Esophagus squamous epithelium (tissue), 5 donors: Measurements from ENCODE around the gene CREBL2. TPM values are rescaled to one million over a fixed set of nuclear protein-coding genes. Genes with fewer than 3 reads are reported as not detected.
"Not testable (repeated sequence)": the region's sequence is repeated elsewhere in the genome, so short reads cannot be mapped to it uniquely, and the experiment has no call there.

Experiments
- DNase-seq: peaks from one replicate; lab custom pipeline; 2025; lab: John Stamatoyannopoulos, UW
- H3K27ac ChIP-seq, 4 donors: fragments of 200-600 bp; sonication (generic); one replicate each; pipeline ENCODE4 v1.5.1; 2016 to 2019; ENCODE audit warnings: mild to moderate bottlenecking in 1 of 4
- H3K27me3 ChIP-seq, 4 donors: fragments of 200-600 bp; sonication (generic); 1 replicate in 3 of 4; 2 replicates in 1 of 4; pipeline versions ENCODE4 v1.5.1 to v1.6.0; 2017 to 2021; ENCODE audit warnings: antibody characterized with exemption in 1 of 4
- H3K36me3 ChIP-seq, 3 donors: fragments of 200-600 bp; sonication (generic); one replicate each; pipeline ENCODE4 v1.5.1; 2016 to 2019
- H3K4me1 ChIP-seq, 3 donors: fragments of 200-600 bp; sonication (generic); one replicate each; pipeline ENCODE4 v1.5.1; 2017 to 2019
- H3K4me3 ChIP-seq, 4 donors: fragments of 200-600 bp; sonication (generic); 1 replicate in 3 of 4; 2 replicates in 1 of 4; pipeline ENCODE4 v1.5.1; 2016 to 2019; ENCODE audit warnings: mild to moderate bottlenecking in 2 of 4, moderate library complexity in 1 of 4
- H3K9me3 ChIP-seq, 3 donors: fragments of 200-600 bp; sonication (generic); one replicate each; pipeline ENCODE4 v1.5.1; 2016 to 2019
- POLR2A ChIP-seq, 4 donors: fragments of 450-650 bp; IDR thresholded peaks; one replicate each; pipeline ENCODE4 v1.6.1; 2017; ENCODE audit warnings: antibody characterized with exemption in 4 of 4, mild to moderate bottlenecking in 4 of 4, moderate library complexity in 3 of 4
- WGBS, 2 donors: methylation state at CpG; one replicate each; pipeline ENCODE4 v1.1.5; 2018; 5-methylcytosine and 5-hydroxymethylcytosine counted together
- intact Hi-C: fragments of 100-400 bp; cut with DNase I; formaldehyde crosslinking; loops from one replicate; pipeline ENCODE4 v1.15.0; 2022
- total RNA-seq, 4 donors: library from RNA; depleted of rRNA; stranded (reverse); fragments of >200 nt; gene quantifications; one replicate each; pipeline ENCODE4 v1.1.0, GENCODE V29; 2016
- TF ChIP-seq, protein P1 (sequence below), 6 experiments: fragments of 450-650 bp in 4 of 6; fragments of 200-600 bp in 2 of 6; sonication (generic) in 2 of 6; IDR thresholded peaks; one replicate each; pipeline ENCODE4 v1.5.1; 2016 to 2019; ENCODE audit warnings: antibody characterized with exemption in 6 of 6, mild to moderate bottlenecking in 4 of 6, moderate library complexity in 4 of 6
- donor health status: DM: yes; HTN: yes; CAD: no.

Gene CREBL2
- total RNA-seq, 4 donors from 2014 or later, result 9.4 to 30.7 (median 17.3) TPM

DNA sequence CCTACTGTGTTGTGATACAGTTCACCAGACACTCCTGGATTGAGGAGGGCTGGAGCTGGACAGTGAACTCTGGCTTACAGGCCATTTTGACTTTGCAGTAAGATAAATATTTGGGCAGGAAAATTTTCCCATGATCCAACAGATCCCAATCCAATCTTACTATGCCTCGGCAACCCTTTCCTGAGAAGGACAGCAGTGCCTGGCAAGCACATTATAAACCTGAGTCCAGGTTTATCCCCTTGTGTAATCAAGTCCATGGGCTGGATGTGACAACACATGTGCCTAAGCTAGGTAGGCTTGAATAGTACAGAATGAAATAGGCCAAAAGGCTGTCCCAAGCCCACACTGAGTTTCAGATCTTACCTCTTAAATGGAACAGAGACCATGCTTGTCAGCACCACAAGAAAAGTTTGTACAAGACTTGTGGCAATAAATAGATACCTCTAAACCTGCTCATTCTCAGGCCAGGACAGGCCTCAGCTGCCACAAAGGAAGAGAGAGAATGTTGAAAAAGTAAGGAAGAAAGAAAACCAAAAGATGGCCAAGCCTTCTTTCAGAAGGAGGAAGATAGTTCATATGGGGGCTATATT is 34.9 kb downstream of the CREBL2 start:
- intact Hi-C loops, result no loop called here
- no peaks in the 10 kb centered on the region for H3K27me3 ChIP-seq
- no peak overlapping the region for H3K27ac ChIP-seq
- no peak for TF ChIP-seq POLR2A (IDR thresholded peaks at IDR 0.05)
- TF ChIP-seq, protein P1, sequence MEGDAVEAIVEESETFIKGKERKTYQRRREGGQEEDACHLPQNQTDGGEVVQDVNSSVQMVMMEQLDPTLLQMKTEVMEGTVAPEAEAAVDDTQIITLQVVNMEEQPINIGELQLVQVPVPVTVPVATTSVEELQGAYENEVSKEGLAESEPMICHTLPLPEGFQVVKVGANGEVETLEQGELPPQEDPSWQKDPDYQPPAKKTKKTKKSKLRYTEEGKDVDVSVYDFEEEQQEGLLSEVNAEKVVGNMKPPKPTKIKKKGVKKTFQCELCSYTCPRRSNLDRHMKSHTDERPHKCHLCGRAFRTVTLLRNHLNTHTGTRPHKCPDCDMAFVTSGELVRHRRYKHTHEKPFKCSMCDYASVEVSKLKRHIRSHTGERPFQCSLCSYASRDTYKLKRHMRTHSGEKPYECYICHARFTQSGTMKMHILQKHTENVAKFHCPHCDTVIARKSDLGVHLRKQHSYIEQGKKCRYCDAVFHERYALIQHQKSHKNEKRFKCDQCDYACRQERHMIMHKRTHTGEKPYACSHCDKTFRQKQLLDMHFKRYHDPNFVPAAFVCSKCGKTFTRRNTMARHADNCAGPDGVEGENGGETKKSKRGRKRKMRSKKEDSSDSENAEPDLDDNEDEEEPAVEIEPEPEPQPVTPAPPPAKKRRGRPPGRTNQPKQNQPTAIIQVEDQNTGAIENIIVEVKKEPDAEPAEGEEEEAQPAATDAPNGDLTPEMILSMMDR (IDR thresholded peaks at IDR 0.05), result no peak
- 100% methylated on average over 1 of the region's 1 CpG for WGBS, 2 donors
- no peaks in the 10 kb centered on the region for H3K4me1 ChIP-seq
- no peak overlapping the region for H3K4me3 ChIP-seq
- H3K36me3 ChIP-seq, result peaks cover 0 to 26% (median 12%) of the 10 kb centered on the region in 3 donors
- DNase-seq, result no peak
- H3K9me3 ChIP-seq, result peaks cover 0 to 30% (median 24%) of the 10 kb centered on the region in 3 donors

DNA sequence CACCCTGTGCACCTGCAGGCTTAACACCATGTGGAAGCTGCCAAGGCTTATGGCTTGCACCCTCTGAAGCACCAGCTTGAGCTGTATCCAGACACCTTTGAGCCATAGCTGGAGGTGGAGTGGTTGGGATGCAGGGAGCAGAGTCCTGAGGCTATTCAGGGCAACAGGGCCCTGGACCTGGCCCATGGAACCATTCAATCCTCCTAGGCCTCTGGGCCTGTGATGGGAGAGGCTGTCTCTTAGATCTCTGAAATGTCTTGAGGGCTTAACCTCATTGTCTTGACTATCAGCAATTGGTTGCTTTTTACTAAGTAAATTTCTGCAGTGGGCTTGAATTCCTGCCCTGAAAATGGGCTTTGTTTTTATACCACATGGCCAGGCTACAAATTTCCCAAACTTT is 36.6 kb downstream of the CREBL2 start:
- Histone ChIP-seq H3K27ac (no peak overlapping the region), H3K9me3 (peaks cover 0 to 30% (median 24%) of the 10 kb centered on the region in 3 donors), H3K4me3 (no peak overlapping the region), H3K36me3 (peaks cover 0 to 9% (median 0%) of the 10 kb centered on the region in 3 donors), H3K27me3 (no peaks in the 10 kb centered on the region), H3K4me1 (no peaks in the 10 kb centered on the region)
- no peak for DNase-seq
- TF ChIP-seq, protein P1 (IDR thresholded peaks at IDR 0.05), result no peak
- TF ChIP-seq POLR2A (IDR thresholded peaks at IDR 0.05), result no peak
- intact Hi-C loops, result no loop called here

DNA sequence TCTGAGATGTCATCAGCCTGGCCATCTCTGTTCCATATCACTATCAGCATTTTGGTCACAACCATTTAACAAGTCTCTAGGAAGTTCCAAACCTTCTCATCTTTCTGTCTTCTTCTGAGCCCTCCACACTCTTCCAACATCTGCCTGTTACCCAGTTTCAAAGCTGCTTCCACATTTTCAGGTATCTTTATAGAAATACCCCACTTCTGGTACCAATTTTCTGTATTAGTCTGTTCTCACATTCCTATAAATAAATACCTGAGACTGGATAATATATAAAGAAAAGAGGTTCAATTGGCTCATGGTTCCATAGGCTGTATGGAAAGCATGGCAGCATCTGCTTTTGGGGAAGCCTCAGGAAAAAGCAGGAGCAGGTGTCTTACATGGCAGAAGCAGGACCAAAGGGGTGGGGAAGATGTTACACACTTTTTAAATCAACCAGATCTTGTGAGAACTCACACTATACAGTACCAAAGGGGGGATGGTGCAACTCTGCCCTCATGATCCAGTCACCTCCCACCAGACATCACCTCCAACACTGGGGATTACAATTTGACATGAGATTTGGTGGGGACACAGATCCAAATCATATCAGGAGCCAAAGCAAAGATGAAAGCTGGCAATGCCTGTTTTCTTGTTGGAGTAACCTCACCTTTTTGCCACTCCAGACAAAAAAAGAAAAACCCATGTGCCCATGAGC is 37.4 kb downstream of the CREBL2 start:
- intact Hi-C loops, result no loop called here
- Histone ChIP-seq H3K27me3 (no peaks in the 10 kb centered on the region), H3K9me3 (peaks cover 0 to 30% (median 24%) of the 10 kb centered on the region in 3 donors), H3K36me3 (peaks cover 0 to under 1% (median 0%) of the 10 kb centered on the region in 3 donors), H3K4me1 (no peaks in the 10 kb centered on the region), H3K4me3 (no peak overlapping the region), H3K27ac (no peak overlapping the region)
- no peak for DNase-seq
- TF ChIP-seq, protein P1 (IDR thresholded peaks at IDR 0.05), result no peak
- no peak for TF ChIP-seq POLR2A (IDR thresholded peaks at IDR 0.05)

DNA sequence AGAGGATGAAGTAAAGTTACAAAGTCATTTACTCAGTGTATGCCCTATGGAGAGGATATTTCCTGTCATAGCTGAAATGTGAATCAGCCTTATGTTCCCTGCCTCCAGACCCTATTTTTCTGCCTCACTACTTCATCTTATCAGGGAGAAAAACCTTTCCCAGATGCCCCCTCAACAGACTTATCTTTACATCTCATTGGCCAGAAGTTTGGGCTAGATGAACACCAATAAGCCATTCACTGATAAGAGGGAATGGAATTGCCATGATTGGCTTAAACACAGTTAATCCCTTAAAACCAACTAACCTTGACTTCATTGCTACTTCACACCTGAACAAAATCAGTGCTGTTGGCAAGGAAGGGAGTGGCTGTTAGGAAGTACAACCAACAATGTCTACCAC is 40.1 kb downstream of the CREBL2 start:
- peaks cover 0 to 30% (median 24%) of the 10 kb centered on the region in 3 donors for H3K9me3 ChIP-seq
- H3K4me1 ChIP-seq, result peaks cover 0 to 10% (median 6%) of the 10 kb centered on the region in 3 donors
- DNase-seq, result no peak
- H3K27ac ChIP-seq, result no peak overlapping the region
- H3K36me3 ChIP-seq, result no peaks in the 10 kb centered on the region
- H3K27me3 ChIP-seq, result no peaks in the 10 kb centered on the region
- intact Hi-C loops, result no loop called here
- TF ChIP-seq, protein P1 (IDR thresholded peaks at IDR 0.05), result no peak
- no peak for TF ChIP-seq POLR2A (IDR thresholded peaks at IDR 0.05)
- H3K4me3 ChIP-seq, result no peak overlapping the region

DNA sequence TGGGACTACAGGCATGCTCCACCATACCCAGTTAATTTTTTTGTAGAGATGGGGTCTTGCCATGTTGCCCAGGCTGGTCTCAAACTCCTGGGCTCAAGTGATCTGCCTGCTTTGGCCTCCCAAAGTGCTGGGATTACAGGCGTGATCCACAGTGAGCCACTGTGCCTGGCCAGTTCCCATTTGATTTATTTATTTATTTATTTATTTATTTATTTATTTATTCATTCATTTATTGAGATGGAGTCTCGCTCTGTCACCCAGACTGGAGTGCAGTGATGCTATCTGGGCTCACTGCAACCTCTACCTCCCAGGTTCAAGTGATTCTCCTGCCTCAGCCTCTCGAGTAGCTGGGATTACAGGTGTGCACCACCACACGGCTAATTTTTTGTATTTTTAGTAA is 41.0 kb downstream of the CREBL2 start:
- H3K27me3 ChIP-seq, H3K4me3 ChIP-seq, H3K27ac ChIP-seq, intact Hi-C loops, DNase-seq, H3K4me1 ChIP-seq, H3K36me3 ChIP-seq: not testable (repeated sequence)
- WGBS, 2 donors, result 84 to 91% methylated on average over 4 of the region's 4 CpGs
- H3K9me3 ChIP-seq, result peaks cover 0 to 25% (median 22%) of the 10 kb centered on the region in 3 donors
